Measurements from ENCODE around the gene MTUS2. TPM values are rescaled to one million over a fixed set of nuclear protein-coding genes. Genes with fewer than 3 reads are reported as not detected.

Gene MTUS2
- total RNA-seq, 1 experiment from 2014 or later, result 1.7 TPM

GRCh38 chr13:29508876-29509252, 688.7 kb downstream of the MTUS2 start:
- Mint-ChIP-seq H3K4me1 (ENCODE audit: low read depth, unreplicated experiment) (peaks cover 20% of the 10 kb centered on the region), H3K27ac (ENCODE audit: unreplicated experiment) (peak overlapping the region; percentile 87), H3K27me3 (ENCODE audit: insufficient read depth, unreplicated experiment) (no peaks in the 10 kb centered on the region), H3K4me3 (ENCODE audit: unreplicated experiment) (peak overlapping the region; percentile 32), H3K36me3 (ENCODE audit: insufficient read depth, unreplicated experiment) (peaks cover 83% of the 10 kb centered on the region), H3K9me3 (ENCODE audit: unreplicated experiment) (no peaks in the 10 kb centered on the region)
- intact Hi-C loops (cut with micrococcal nuclease; ENCODE audit: unreplicated experiment), result loop anchor here (1.0 to 5.0 kb wide), 3 partner anchors 83 to 606 kb away; no protein-coding TSS in a partner anchor
- Histone ChIP-seq H3K27me3 (replicated peaks; ENCODE audit: control insufficient read depth, insufficient read depth, low read length) (no peaks in the 10 kb centered on the region), H3K36me3 (ENCODE audit: control insufficient read depth, insufficient read depth, low read length) (0 out of 2 replicates have a peak, but pooled peaks cover 1% of the 10 kb centered on the region), H3K9me3 (no peaks in the 10 kb centered on the region), H3K4me1 (peaks cover 14% of the 10 kb centered on the region), H3K4me3 (ENCODE audit: low read depth, low read length) (no peak overlapping the region)
- ChIA-PET POLR2A (no interaction called here), CTCF (interaction anchor here (0.6 to 2.0 kb wide), 13 partner anchors 10 to 1048 kb away, joined by 3 to 14 read pairs (median 4); no protein-coding TSS in a partner anchor)
- no peak for TF ChIP-seq CTCF (IDR thresholded peaks at IDR 0.05; ENCODE audit: insufficient read depth in 1 of 2, low read depth in 1 of 2, low read length in 1 of 2, severe bottlenecking in 1 of 2, unreplicated experiment in 1 of 2)
- BruUV-seq (replicated peaks), result no TSS peak
- DNase-seq, result no peak

- no peak overlapping the region for H3K4me3 Mint-ChIP-seq (ENCODE audit: unreplicated experiment)
- no peaks in the 10 kb centered on the region for H3K27me3 ChIP-seq (replicated peaks; ENCODE audit: control insufficient read depth, insufficient read depth, low read length)
- H3K4me1 ChIP-seq, result peaks cover 14% of the 10 kb centered on the region
- DNase-seq, result no peak
- H3K36me3 ChIP-seq (ENCODE audit: control insufficient read depth, insufficient read depth, low read length), result 0 out of 2 replicates have a peak, but pooled peaks cover 1% of the 10 kb centered on the region
- H3K9me3 Mint-ChIP-seq (ENCODE audit: unreplicated experiment), result no peaks in the 10 kb centered on the region
- TF ChIP-seq CTCF (IDR thresholded peaks at IDR 0.05; ENCODE audit: insufficient read depth in 1 of 2, low read depth in 1 of 2, low read length in 1 of 2, severe bottlenecking in 1 of 2, unreplicated experiment in 1 of 2), result no peak
- intact Hi-C loops (cut with micrococcal nuclease; ENCODE audit: unreplicated experiment), result loop anchor here (5.0 kb wide), 1 partner anchor 82 kb away; no protein-coding TSS in a partner anchor
- BruUV-seq (replicated peaks), result TSS peak; percentile 7
- peaks cover 20% of the 10 kb centered on the region for H3K4me1 Mint-ChIP-seq (ENCODE audit: low read depth, unreplicated experiment)
- H3K27ac Mint-ChIP-seq (ENCODE audit: unreplicated experiment), result no peak overlapping the region
- no peaks in the 10 kb centered on the region for H3K27me3 Mint-ChIP-seq (ENCODE audit: insufficient read depth, unreplicated experiment)
- POLR2A ChIA-PET, result no interaction called here
- no peaks in the 10 kb centered on the region for H3K9me3 ChIP-seq
- no peak overlapping the region for H3K4me3 ChIP-seq (ENCODE audit: low read depth, low read length)
- peaks cover 85% of the 10 kb centered on the region for H3K36me3 Mint-ChIP-seq (ENCODE audit: insufficient read depth, unreplicated experiment)
- CTCF ChIA-PET, result interaction anchor here (2.0 kb wide), 1 partner anchor 198 kb away, joined by 7 read pairs; no protein-coding TSS in a partner anchor
Measured at GRCh38 chr13:29509999-29510589, 690.0 kb downstream of the MTUS2 start.

DNA sequence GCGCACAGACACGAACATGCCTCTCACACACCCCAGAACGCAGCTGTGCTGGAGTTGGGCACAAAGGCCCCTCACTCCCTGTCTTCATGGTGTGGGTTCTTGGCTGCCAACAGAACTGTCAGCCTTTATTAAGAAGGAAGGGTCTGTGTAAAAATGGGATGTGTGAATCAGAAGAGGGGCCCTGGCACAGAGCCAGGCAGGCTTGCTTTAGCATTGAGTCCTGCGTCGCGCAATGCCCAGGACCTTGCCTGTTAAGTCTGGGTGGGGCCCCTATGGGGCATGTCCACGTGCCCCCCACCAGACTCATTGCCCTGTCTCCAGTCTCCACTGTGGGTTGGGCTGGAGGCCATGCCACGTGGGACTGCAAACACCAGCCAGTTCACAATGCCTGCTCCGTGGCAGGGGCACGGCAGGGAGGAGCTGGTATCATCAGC, 690.5 kb downstream of the MTUS2 start:
- peaks cover 3% of the 10 kb centered on the region for H3K36me3 ChIP-seq (ENCODE audit: control insufficient read depth, insufficient read depth, low read length)
- peaks cover 20% of the 10 kb centered on the region for H3K4me1 Mint-ChIP-seq (ENCODE audit: low read depth, unreplicated experiment)
- no peaks in the 10 kb centered on the region for H3K27me3 ChIP-seq (replicated peaks; ENCODE audit: control insufficient read depth, insufficient read depth, low read length)
- H3K9me3 ChIP-seq, result no peaks in the 10 kb centered on the region
- intact Hi-C loops (cut with micrococcal nuclease; ENCODE audit: unreplicated experiment), result no loop called here
- H3K4me3 Mint-ChIP-seq (ENCODE audit: unreplicated experiment), result no peak overlapping the region
- no TSS peak for BruUV-seq (replicated peaks)
- peaks cover 84% of the 10 kb centered on the region for H3K36me3 Mint-ChIP-seq (ENCODE audit: insufficient read depth, unreplicated experiment)
- ChIA-PET POLR2A (no interaction called here), CTCF (no interaction called here)
- no peak for TF ChIP-seq CTCF (IDR thresholded peaks at IDR 0.05; ENCODE audit: insufficient read depth in 1 of 2, low read depth in 1 of 2, low read length in 1 of 2, severe bottlenecking in 1 of 2, unreplicated experiment in 1 of 2)
- no peak for DNase-seq
- peaks cover 14% of the 10 kb centered on the region for H3K4me1 ChIP-seq
- H3K4me3 ChIP-seq (ENCODE audit: low read depth, low read length), result no peak overlapping the region
- no peaks in the 10 kb centered on the region for H3K27me3 Mint-ChIP-seq (ENCODE audit: insufficient read depth, unreplicated experiment)
- H3K27ac Mint-ChIP-seq (ENCODE audit: unreplicated experiment), result no peak overlapping the region
- H3K9me3 Mint-ChIP-seq (ENCODE audit: unreplicated experiment), result no peaks in the 10 kb centered on the region
